A549 (cell line): ENCODE results near the gene NR2F2. TPM values are rescaled to one million over a fixed set of nuclear protein-coding genes. Genes with fewer than 3 reads are reported as not detected.

Experiments used
- ATAC-seq, 2 experiments: fragments of 200-7000 bp in 1 of 2; fragments of >200 bp in 1 of 2; cut with Nextera tagmentation in 1 of 2; cut with Tn5 transposase in 1 of 2; 3 replicates each; pipeline versions ENCODE4 v1.8.0 to v1.9.1; 2018 to 2020; ENCODE audit warnings: mild to moderate bottlenecking in 1 of 2, moderate library complexity in 1 of 2
- CTCF ChIA-PET: fragments of 300-600 bp; sonication (Branson Sonifier 250); formaldehyde crosslinking; extraction: SDS; loops from one replicate; lab custom pipeline; 2021; ENCODE audit warnings: antibody characterized with exemption, inconsistent platforms; lab: Yijun Ruan, JAX
- POLR2A ChIA-PET: fragments of 350-600 bp; formaldehyde crosslinking; extraction: SDS; loops from one replicate; lab custom pipeline; 2021; ENCODE audit warnings: antibody characterized with exemption, inconsistent platforms; lab: Yijun Ruan, JAX
- DNase-seq, 2 experiments: peaks; one replicate each; pipeline versions ENCODE4 v3.0.0 to v3.0.0-alpha.2; 2011 to 2016; ENCODE audit warnings: low read depth in 1 of 2, low spot score in 1 of 2
- FAIRE-seq: peaks from 2 replicates; lab custom pipeline; 2011; peaks lifted over from hg19 to GRCh38; lab: Jason Lieb, UNC
- H3K27ac ChIP-seq, 2 experiments: fragments of >200 bp; sonication (Bioruptor Twin); formaldehyde crosslinking; 3 replicates each; pipeline ENCODE4 v1.5.1; 2016 to 2017
- H3K4me1 ChIP-seq: fragments of >200 bp; sonication (Bioruptor Twin); formaldehyde crosslinking; 3 replicates; pipeline ENCODE4 v1.6.1; 2016
- H3K4me2 ChIP-seq: fragments of >200 bp; sonication (Bioruptor Twin); formaldehyde crosslinking; 3 replicates; pipeline ENCODE4 v1.6.1; 2016
- H3K4me3 ChIP-seq: fragments of >200 bp; sonication (Bioruptor Twin); formaldehyde crosslinking; 3 replicates; pipeline ENCODE4 v1.5.1; 2016
- H3K9me3 ChIP-seq: fragments of >200 bp; sonication (Bioruptor Twin); formaldehyde crosslinking; 3 replicates; pipeline ENCODE4 v1.6.1; 2016
- BHLHE40 ChIP-seq: IDR thresholded peaks from 2 replicates; pipeline ENCODE4 v1.6.1; 2012; ENCODE audit warnings: low read depth, low read length, inconsistent platforms
- CEBPB ChIP-seq, 2 experiments: fragments of >200 bp in 1 of 2; sonication (Bioruptor Twin) in 1 of 2; formaldehyde crosslinking in 1 of 2; IDR thresholded peaks; 2 replicates each; pipeline ENCODE4 v1.6.1; 2012 to 2016
- CHD2 ChIP-seq: fragments of 150-350 bp; IDR thresholded peaks from 2 replicates; pipeline ENCODE4 v1.6.1; 2014; ENCODE audit warnings: low read length; ENCODE audit not compliant: partially characterized antibody
- EP300 ChIP-seq, 2 experiments: fragments of >200 bp; sonication (Bioruptor Twin); formaldehyde crosslinking; IDR thresholded peaks; 2 replicates in 1 of 2; 3 replicates in 1 of 2; pipeline ENCODE4 v1.6.1; 2016 to 2017
- FOSB ChIP-seq: fragments of 250-450 bp; sonication (Bioruptor Pico); IDR thresholded peaks from 2 replicates; pipeline ENCODE4 v1.5.0; 2020; ENCODE audit warnings: mild to moderate bottlenecking, moderate library complexity
- FOSL2 ChIP-seq, 2 experiments: fragments of 450-650 bp in 1 of 2; fragments of >200 bp in 1 of 2; sonication (Bioruptor Twin) in 1 of 2; formaldehyde crosslinking; IDR thresholded peaks; 2 replicates each; pipeline versions ENCODE4 v1.5.0 to v1.6.1; 2016 to 2020; ENCODE audit warnings: mild to moderate bottlenecking in 1 of 2, moderate library complexity in 1 of 2
- FOXS1 ChIP-seq: fragments of 250-450 bp; sonication (Bioruptor Pico); IDR thresholded peaks from 2 replicates; pipeline ENCODE4 v1.5.0; 2020; ENCODE audit warnings: mild to moderate bottlenecking, moderate library complexity
- GATA3 ChIP-seq: IDR thresholded peaks from 2 replicates; pipeline ENCODE4 v1.6.1; 2012; ENCODE audit warnings: borderline replicate concordance
- HOXA7 ChIP-seq: fragments of 250-450 bp; sonication (Bioruptor Pico); IDR thresholded peaks from 2 replicates; pipeline ENCODE4 v1.5.0; 2020; ENCODE audit warnings: mild to moderate bottlenecking, moderate library complexity
- HOXB5 ChIP-seq: fragments of 250-450 bp; sonication (Bioruptor Pico); IDR thresholded peaks from 2 replicates; pipeline ENCODE4 v1.5.0; 2020; ENCODE audit warnings: mild to moderate bottlenecking, moderate library complexity
- JUN ChIP-seq, 2 experiments: fragments of >200 bp; sonication (Bioruptor Twin); formaldehyde crosslinking; IDR thresholded peaks; 2 replicates in 1 of 2; 3 replicates in 1 of 2; pipeline ENCODE4 v1.6.1; 2016 to 2017
- KDM1A ChIP-seq: fragments of 200-600 bp; sonication (generic); IDR thresholded peaks from 2 replicates; pipeline ENCODE4 v1.6.1; 2016; ENCODE audit warnings: low read depth, mild to moderate bottlenecking
- MAZ ChIP-seq: fragments of 150-350 bp; IDR thresholded peaks from 2 replicates; pipeline ENCODE4 v1.6.1; 2014; ENCODE audit warnings: antibody characterized with exemption, low read depth, low read length, borderline replicate concordance
- NR3C1 ChIP-seq: fragments of >200 bp; sonication (Bioruptor Twin); formaldehyde crosslinking; IDR thresholded peaks from 3 replicates; pipeline ENCODE4 v1.6.1; 2017
- PHF8 ChIP-seq: fragments of 200-600 bp; sonication (generic); IDR thresholded peaks from 2 replicates; pipeline ENCODE4 v1.6.1; 2016; ENCODE audit warnings: low read depth, mild to moderate bottlenecking, antibody characterized with exemption, moderate library complexity, borderline replicate concordance
- POLR2A ChIP-seq: IDR thresholded peaks from 2 replicates; pipeline ENCODE4 v1.6.1; 2012; ENCODE audit warnings: mild to moderate bottlenecking, low read length
- POLR2AphosphoS2 ChIP-seq: conservative IDR thresholded peaks from 2 replicates; pipeline ENCODE4 v1.6.1; 2012; ENCODE audit warnings: low read length, improper control_type of control experiment, inconsistent platforms
- RARB ChIP-seq: fragments of 250-450 bp; sonication (Bioruptor Pico); IDR thresholded peaks from 2 replicates; pipeline ENCODE4 v1.8.0; 2021; ENCODE audit warnings: mild to moderate bottlenecking, moderate library complexity
- RFX5 ChIP-seq: fragments of 450-650 bp; IDR thresholded peaks from 2 replicates; pipeline ENCODE4 v1.7.1; 2014; ENCODE audit warnings: antibody characterized with exemption, mild to moderate bottlenecking, moderate library complexity
- SREBF2 ChIP-seq: fragments of 450-650 bp; IDR thresholded peaks from 2 replicates; pipeline ENCODE4 v1.6.1; 2014; ENCODE audit warnings: mild to moderate bottlenecking, moderate library complexity
- TP53 ChIP-seq: fragments of 250-450 bp; sonication (Bioruptor Pico); IDR thresholded peaks from 2 replicates; pipeline ENCODE4 v1.5.0; 2021; ENCODE audit warnings: mild to moderate bottlenecking, moderate library complexity
- ZFP36 ChIP-seq: fragments of 450-650 bp; IDR thresholded peaks from 2 replicates; pipeline ENCODE4 v1.6.1; 2014; ENCODE audit warnings: borderline replicate concordance; ENCODE audit not compliant: partially characterized antibody
- WGBS: methylation state at CpG from one replicate; pipeline ENCODE4 v1.1.6; 2017; ENCODE audit errors: missing lambda C conversion rate; 5-methylcytosine and 5-hydroxymethylcytosine counted together
- polyA minus RNA-seq: library from RNA; depleted of rRNA, polyadenylated mRNA; stranded (reverse); fragments of >200 nt; gene quantifications from 2 replicates; pipeline ENCODE4 v1.2.3, GENCODE V29; 2011; rRNA and poly(A)+ RNA removed
- polyA plus RNA-seq, 4 experiments: library from polyadenylated mRNA; depleted of rRNA in 3 of 4; stranded (reverse); fragments of >200 nt; fragmentation: RNase III in 1 of 4; extraction: RNeasy Plus Mini Kit Qiagen cat#74134 plus additional on column Dnase treatment in 1 of 4; gene quantifications; 2 replicates in 3 of 4; 3 replicates in 1 of 4; pipeline ENCODE4 v1.2.3, GENCODE V29; 2011 to 2017
- TF ChIP-seq, protein P1 (sequence below): fragments of >200 bp; sonication (Bioruptor Twin); formaldehyde crosslinking; IDR thresholded peaks from 3 replicates; pipeline ENCODE4 v1.6.1; 2016
- TF ChIP-seq, protein P2 (sequence below): fragments of 250-450 bp; sonication (Bioruptor Pico); IDR thresholded peaks from 2 replicates; pipeline ENCODE4 v1.5.0; 2020; ENCODE audit warnings: low read depth, mild to moderate bottlenecking, moderate library complexity
- TF ChIP-seq, protein P3 (sequence below): fragments of >200 bp; sonication (Bioruptor Twin); formaldehyde crosslinking; IDR thresholded peaks from 2 replicates; pipeline ENCODE4 v1.6.1; 2016
- TF ChIP-seq, protein P4 (sequence below): fragments of 200-600 bp; sonication (generic); IDR thresholded peaks from 2 replicates; pipeline ENCODE4 v1.6.1; 2016; ENCODE audit warnings: antibody characterized with exemption, mild to moderate bottlenecking, moderate library complexity
- TF ChIP-seq, protein P5 (sequence below): fragments of >200 bp; sonication (Bioruptor Twin); formaldehyde crosslinking; IDR thresholded peaks from 3 replicates; pipeline ENCODE4 v1.5.1; 2016

Gene NR2F2
- polyA plus RNA-seq (2011; rRNA removed): 11.8 and 14.4 TPM in 2 replicates
- polyA plus RNA-seq (2012; cell fraction: cytosol; rRNA removed): 14.2 and 17.8 TPM in 2 replicates
- 10.9 and 18.7 TPM in 2 replicates for polyA plus RNA-seq (2012; cell fraction: nucleus; rRNA removed)
- polyA plus RNA-seq (2017; fragmentation: RNase III; extraction: RNeasy Plus Mini Kit Qiagen cat#74134 plus additional on column Dnase treatment): 14.4 to 15.7 TPM (median 15.3 TPM) in 3 replicates
- 5.7 and 14.9 TPM in 2 replicates for polyA minus RNA-seq

DNA sequence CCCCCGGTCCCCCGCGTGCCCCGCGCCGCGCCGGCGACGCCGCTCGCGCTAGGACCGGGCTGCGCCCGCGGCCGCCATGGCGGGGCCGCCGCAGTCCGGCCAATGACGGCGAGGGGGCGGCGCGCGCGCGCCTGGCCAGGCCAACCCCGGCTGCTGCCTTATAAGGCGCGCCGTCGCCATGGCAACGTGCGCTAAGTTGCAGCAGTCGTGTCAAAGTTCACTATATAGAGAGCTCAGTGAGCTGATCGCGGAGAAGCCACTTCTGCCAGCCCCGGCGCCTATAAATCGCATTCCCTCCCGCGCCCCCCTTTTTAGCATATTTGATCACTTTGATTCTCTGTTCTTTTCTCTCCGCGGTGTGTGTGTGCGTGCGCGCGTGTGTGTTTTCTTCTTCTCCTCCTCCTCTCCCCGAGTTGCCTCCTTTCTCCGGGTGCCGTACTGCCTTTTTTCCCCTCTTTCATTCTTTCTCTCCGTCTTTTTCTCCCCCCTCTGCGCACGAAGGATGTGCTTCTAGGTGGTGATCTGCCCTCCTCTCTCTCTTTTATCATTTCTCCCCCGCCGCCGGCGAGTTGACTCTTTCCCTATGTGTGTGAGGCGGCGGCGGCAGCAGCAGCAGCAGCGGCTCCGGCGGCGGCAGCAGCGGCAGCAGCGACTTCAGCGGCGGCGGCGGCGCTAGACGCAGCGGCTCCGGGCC is at the start of gene NR2F2:
NR2F2 (plus strand) TSS at position 251 of the 694 bp plus-strand sequence. CDS start 1,406 bp downstream, outside the sequence.
- FAIRE-seq (no peak), ATAC-seq (peak; percentile 57 to 71), DNase-seq (peak; percentile 91 to 98)
- Histone ChIP-seq H3K9me3 (no peaks in the 10 kb centered on the region), H3K4me1 (peaks cover 42% of the 10 kb centered on the region), H3K4me2 (peak within 1 kb of the TSS; percentile 94), H3K4me3 (peak within 1 kb of the TSS; percentile 71), H3K27ac (peak within 1 kb of the TSS; percentile 89 to 99)
- ChIA-PET POLR2A (interaction anchor here (0.5 to 6.5 kb wide), 6 partner anchors 9 to 36 kb away, joined by 3 to 113 read pairs (median 4); no protein-coding TSS in a partner anchor), CTCF (interaction anchor here (0.6 to 7.5 kb wide), 3 partner anchors 11 to 759 kb away, joined by 4 to 280 read pairs (median 128); no protein-coding TSS in a partner anchor)
- TF ChIP-seq RFX5: peak; percentile 68; the same call in 1 of the 2 replicates
- peak; percentile 22; the same call in 1 of the 2 replicates for TF ChIP-seq GATA3
- no peak for TF ChIP-seq EP300 (IDR thresholded peaks at IDR 0.05)
- TF ChIP-seq, protein P1, sequence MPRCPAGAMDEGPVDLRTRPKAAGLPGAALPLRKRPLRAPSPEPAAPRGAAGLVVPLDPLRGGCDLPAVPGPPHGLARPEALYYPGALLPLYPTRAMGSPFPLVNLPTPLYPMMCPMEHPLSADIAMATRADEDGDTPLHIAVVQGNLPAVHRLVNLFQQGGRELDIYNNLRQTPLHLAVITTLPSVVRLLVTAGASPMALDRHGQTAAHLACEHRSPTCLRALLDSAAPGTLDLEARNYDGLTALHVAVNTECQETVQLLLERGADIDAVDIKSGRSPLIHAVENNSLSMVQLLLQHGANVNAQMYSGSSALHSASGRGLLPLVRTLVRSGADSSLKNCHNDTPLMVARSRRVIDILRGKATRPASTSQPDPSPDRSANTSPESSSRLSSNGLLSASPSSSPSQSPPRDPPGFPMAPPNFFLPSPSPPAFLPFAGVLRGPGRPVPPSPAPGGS: peak; percentile 92
- no peak for TF ChIP-seq MAZ
- no peak for TF ChIP-seq SREBF2
- TF ChIP-seq RARB (CRISPR knock-in tag): no peak
- no peak for TF ChIP-seq HOXA7
- peak in 1 of 2 experiments; percentile 39; a peak in 1 of 4 replicates for TF ChIP-seq CEBPB (IDR thresholded peaks at IDR 0.05)
- no peak for TF ChIP-seq HOXB5
- peak in 1 of 2 experiments; percentile 85; a peak in 3 of 5 replicates for TF ChIP-seq JUN (IDR thresholded peaks at IDR 0.05)
- TF ChIP-seq POLR2AphosphoS2: no peak
- TF ChIP-seq TP53 (CRISPR knock-in tag): no peak
- TF ChIP-seq ZFP36: peak; percentile 49
- no peak for TF ChIP-seq FOSL2 (IDR thresholded peaks at IDR 0.05)
- no peak for TF ChIP-seq FOSL2 (CRISPR knock-in tag; IDR thresholded peaks at IDR 0.05)
- TF ChIP-seq, protein P2, sequence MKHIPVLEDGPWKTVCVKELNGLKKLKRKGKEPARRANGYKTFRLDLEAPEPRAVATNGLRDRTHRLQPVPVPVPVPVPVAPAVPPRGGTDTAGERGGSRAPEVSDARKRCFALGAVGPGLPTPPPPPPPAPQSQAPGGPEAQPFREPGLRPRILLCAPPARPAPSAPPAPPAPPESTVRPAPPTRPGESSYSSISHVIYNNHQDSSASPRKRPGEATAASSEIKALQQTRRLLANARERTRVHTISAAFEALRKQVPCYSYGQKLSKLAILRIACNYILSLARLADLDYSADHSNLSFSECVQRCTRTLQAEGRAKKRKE: no peak
- TF ChIP-seq POLR2A: peak; percentile 63
- peak; percentile 33; the same call in 1 of the 2 replicates for TF ChIP-seq PHF8
- TF ChIP-seq BHLHE40: no peak
- TF ChIP-seq NR3C1: no peak
- 1% methylated on average over 42 of the region's 78 CpGs for WGBS

DNA sequence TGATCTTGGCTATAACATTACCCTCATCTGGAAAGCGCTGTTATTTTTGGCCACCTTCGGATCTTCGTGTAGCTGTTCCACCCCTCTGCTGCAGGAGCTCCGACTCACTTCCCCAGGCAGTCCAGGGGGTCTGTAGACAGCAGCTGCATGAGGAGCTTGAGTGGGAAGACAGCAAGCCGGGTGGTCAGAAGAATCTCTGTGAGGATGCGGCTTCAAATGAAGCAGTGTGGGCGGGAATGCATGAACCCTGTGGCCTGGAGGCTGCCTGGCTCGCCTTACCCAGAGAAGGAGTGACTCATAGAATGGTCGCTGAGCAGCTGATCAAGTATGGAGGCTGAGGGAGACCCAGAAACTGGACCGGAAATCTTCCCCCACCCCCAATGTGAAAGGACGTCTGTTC is 45.2 kb upstream of the NR2F2 start:
- ATAC-seq (no peak), DNase-seq (no peak), FAIRE-seq (no peak)
- ChIA-PET POLR2A (no interaction called here), CTCF (no interaction called here)
- WGBS: 86% methylated on average over 11 of the region's 11 CpGs
- Histone ChIP-seq H3K4me3 (no peak overlapping the region), H3K4me2 (no peak overlapping the region), H3K4me1 (no peaks in the 10 kb centered on the region), H3K27ac (no peak overlapping the region), H3K9me3 (no peaks in the 10 kb centered on the region)
- TF ChIP-seq, protein P3, sequence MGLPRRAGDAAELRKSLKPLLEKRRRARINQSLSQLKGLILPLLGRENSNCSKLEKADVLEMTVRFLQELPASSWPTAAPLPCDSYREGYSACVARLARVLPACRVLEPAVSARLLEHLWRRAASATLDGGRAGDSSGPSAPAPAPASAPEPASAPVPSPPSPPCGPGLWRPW: no peak
- TF ChIP-seq, protein P4, sequence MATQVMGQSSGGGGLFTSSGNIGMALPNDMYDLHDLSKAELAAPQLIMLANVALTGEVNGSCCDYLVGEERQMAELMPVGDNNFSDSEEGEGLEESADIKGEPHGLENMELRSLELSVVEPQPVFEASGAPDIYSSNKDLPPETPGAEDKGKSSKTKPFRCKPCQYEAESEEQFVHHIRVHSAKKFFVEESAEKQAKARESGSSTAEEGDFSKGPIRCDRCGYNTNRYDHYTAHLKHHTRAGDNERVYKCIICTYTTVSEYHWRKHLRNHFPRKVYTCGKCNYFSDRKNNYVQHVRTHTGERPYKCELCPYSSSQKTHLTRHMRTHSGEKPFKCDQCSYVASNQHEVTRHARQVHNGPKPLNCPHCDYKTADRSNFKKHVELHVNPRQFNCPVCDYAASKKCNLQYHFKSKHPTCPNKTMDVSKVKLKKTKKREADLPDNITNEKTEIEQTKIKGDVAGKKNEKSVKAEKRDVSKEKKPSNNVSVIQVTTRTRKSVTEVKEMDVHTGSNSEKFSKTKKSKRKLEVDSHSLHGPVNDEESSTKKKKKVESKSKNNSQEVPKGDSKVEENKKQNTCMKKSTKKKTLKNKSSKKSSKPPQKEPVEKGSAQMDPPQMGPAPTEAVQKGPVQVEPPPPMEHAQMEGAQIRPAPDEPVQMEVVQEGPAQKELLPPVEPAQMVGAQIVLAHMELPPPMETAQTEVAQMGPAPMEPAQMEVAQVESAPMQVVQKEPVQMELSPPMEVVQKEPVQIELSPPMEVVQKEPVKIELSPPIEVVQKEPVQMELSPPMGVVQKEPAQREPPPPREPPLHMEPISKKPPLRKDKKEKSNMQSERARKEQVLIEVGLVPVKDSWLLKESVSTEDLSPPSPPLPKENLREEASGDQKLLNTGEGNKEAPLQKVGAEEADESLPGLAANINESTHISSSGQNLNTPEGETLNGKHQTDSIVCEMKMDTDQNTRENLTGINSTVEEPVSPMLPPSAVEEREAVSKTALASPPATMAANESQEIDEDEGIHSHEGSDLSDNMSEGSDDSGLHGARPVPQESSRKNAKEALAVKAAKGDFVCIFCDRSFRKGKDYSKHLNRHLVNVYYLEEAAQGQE: no peak
- TF ChIP-seq BHLHE40 (no peak), FOXS1 (CRISPR knock-in tag) (no peak), ZFP36 (no peak), CHD2 (no peak), FOSB (CRISPR knock-in tag) (no peak), KDM1A (no peak), GATA3 (no peak)
- TF ChIP-seq, protein P5, sequence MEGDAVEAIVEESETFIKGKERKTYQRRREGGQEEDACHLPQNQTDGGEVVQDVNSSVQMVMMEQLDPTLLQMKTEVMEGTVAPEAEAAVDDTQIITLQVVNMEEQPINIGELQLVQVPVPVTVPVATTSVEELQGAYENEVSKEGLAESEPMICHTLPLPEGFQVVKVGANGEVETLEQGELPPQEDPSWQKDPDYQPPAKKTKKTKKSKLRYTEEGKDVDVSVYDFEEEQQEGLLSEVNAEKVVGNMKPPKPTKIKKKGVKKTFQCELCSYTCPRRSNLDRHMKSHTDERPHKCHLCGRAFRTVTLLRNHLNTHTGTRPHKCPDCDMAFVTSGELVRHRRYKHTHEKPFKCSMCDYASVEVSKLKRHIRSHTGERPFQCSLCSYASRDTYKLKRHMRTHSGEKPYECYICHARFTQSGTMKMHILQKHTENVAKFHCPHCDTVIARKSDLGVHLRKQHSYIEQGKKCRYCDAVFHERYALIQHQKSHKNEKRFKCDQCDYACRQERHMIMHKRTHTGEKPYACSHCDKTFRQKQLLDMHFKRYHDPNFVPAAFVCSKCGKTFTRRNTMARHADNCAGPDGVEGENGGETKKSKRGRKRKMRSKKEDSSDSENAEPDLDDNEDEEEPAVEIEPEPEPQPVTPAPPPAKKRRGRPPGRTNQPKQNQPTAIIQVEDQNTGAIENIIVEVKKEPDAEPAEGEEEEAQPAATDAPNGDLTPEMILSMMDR: no peak
